Brain pericyte (primary cell): ENCODE measurements around the gene KIAA0232.

Source experiments
- DNase-seq: peaks from one replicate; pipeline ENCODE4 v3.0.0-alpha.2; 2012; ENCODE audit warnings: low read depth, low spot score

KIAA0232 gene

DNA sequence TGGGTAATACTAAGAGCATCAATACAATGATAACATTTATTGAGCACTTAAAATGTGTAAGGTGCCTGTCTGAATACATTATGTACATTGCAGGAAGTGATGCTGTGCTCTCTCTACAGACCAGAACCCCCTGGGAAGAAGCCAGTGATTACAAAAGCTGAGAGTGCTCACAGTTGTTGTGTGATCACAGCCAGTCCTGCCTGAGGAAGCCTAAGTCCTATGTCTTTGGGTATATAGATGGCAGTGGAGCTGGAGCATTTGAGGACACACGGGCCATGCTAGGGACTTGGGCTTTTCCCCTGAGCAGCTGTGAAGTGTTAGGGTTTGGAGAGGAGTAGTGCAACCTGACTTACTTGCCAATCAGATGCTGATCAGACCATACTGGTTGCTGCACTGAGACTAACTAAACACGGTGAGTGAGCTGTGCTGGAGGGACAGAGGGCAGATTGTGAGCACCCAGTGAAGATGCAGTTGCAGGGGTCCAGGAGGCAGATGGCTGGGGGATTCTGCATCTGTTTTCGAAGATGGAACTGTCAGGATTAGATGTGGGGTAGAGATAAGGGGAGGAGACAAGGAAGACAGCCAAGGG is 66.3 kb downstream of the KIAA0232 start:
- no peak for DNase-seq

GRCh38 chr4:6849691-6850090 is 67.2 kb downstream of the KIAA0232 start:
- DNase-seq: no peak

DNA sequence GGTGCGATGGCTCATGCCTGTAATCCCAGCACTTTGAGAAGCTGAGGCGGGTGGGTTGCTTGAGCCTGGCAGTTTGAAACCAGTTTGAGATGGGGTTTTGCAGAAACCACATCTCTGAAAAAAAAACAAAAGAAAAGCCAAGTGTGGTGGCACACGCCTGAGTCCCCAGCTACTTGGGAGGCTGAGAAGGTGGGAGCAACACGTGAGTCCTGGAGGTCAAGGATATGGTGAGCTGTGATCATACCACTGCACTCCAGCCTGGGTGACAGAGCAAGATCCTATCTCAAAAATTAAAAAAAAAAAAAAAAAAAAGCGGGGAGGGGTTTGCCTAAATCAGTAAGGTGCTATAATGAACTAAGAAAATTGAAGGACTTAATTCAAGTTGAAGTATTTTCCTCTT is 68.9 kb downstream of the KIAA0232 start:
- DNase-seq: no peak

- no peak for DNase-seq
These were observed 69.4 kb downstream of the KIAA0232 start for GRCh38 chr4:6851962-6852361.

- DNase-seq: no peak
These were observed 70.1 kb downstream of the KIAA0232 start for GRCh38 chr4:6852582-6852981.

DNA sequence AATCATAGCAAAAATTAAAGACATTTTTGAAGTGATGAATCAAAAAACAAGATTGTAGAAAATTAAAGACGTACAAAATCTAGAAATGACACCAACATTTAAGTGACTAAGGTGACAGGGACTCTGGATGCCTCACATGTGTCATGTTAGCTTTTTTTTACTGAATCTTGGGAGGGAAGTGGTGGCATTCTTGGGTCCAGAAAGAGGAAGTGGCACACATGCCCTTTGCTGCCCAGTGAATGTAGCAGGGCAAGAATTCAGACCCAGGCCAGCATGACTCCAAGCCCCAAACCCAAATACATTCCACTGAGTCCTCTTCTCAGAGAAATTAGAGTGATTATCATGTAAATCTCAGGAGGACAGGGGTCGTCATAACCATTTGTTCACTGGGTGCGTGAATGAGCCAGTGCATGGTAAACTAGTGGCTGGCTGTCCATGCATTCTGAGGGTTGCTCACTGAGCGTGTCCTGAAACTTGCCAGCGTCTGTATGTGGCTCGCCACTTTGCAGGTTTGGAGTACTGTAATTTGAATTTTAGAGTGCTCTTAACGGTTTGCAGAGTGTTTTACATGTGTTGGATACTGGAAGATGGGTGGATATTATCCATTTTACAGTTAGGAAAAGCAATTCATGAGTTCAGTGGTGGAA is 71.7 kb downstream of the KIAA0232 start:
- DNase-seq: no peak

DNA sequence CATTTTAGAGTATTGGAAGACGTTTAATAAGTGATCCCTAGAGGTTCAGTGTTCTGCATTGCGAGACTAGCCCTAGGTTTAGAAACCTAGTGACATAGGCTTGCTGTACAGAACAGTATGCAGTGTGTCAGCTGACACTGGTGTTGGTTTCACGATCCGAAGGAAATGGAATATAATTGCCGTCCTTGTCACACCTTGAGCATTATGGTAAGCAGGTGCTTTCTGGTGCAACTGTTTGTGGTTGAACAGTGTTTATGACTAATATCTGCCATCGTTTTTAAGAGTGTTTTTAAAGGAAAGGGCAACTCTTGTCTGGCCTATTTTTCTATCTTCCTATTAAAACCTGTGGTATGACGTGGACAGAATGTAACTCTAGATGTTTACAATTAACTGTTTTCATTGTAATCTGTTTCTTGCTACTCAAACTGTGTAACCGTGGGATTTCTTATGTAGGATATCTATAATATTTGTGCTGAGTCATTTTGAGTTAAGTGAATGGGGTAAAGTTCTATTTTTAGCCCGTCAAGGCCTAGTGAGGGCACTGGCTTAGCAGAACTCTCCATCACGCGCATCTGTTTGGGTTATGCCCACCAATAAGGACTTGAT is 73.3 kb downstream of the KIAA0232 start:
- DNase-seq: peak; percentile 73

- no peak for DNase-seq
These were observed 73.9 kb downstream of the KIAA0232 start for GRCh38 chr4:6856391-6856790.

GRCh38 chr4:6857009-6857882 is 74.7 kb downstream of the KIAA0232 start:
- no peak for DNase-seq

GRCh38 chr4:6858997-6859396 is 76.5 kb downstream of the KIAA0232 start:
- DNase-seq: no peak

- no peak for DNase-seq
These were observed 77.0 kb downstream of the KIAA0232 start for GRCh38 chr4:6859543-6859942.

DNA sequence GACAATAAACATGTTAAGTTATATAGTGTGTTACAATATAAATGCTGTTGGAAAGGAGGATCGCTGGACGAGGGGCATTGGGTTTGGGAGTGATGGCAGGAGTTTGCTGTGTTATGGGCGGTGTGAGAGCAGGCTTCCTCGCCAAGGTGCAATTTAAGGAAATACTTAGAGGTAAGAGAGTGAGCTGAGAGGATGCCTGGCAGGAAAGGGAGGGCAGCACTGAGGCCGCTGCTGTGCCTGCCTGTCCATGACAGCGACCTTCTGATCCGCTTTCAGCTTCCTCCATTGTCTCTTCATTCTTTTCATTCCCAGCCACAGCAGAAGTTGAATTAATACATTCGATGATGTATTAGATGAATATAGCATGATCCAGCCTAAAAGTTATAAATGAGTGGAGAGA is 85.9 kb downstream of the KIAA0232 start:
- DNase-seq: no peak

DNA sequence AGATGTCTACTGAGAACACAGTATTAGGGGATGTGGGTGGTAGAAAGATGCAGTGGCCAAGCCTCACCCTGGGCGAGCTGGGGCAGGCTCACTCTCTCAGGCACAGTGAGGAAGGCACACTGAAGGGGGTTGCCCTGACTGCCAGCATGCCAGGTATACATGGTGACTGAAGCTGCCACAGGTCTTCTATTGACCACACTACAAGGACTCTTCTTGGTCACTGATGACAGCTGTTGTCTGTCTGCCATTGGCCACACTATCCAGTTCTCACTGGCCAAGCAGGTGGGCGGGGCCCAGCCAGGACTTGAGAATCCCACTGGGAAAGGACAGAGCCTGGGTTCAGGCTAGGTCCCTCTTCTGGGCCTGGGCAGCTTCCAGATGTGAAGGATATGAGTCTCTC is 87.4 kb downstream of the KIAA0232 start:
- DNase-seq: no peak

DNA sequence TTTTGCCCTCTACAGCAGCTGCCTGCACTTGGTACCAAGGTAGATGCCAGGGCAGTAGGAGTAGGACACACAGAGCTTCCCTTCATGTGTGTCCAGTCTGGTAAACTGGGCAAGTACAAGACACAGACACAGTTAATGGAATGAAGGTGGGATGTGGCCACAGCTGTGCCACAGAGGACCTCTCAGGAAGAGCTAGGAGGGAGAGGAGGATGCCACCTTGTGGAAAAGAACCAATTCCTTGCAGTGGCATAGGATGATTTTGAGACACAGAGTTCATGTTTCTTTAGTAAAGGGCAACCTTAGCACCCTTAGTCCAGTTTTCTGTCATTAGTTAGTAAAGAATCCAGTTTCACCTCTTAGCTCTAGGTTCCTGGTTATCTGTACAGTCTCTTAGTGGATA is 90.8 kb downstream of the KIAA0232 start:
- no peak for DNase-seq

- DNase-seq: no peak
These were observed 91.4 kb downstream of the KIAA0232 start for GRCh38 chr4:6873792-6874461.

DNA sequence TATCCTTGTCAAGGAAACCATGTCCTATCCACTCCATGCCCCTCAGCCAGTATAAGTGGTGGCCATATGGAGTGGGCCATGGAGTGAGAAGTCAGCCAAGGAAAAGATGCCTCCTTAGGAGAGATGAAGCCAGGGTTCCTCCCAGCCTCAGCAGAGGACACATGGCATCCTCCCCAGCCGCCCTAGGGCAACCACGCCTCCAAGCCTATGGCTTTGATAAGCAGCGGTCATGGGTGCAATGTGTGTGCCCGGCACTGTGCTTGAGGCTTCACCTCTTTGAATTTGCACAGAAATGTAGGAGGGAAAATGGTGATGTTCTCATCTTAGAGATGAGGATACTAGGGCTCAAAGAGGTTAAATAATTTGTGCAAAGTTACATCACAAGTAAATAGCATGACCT is 92.5 kb downstream of the KIAA0232 start:
- no peak for DNase-seq

DNA sequence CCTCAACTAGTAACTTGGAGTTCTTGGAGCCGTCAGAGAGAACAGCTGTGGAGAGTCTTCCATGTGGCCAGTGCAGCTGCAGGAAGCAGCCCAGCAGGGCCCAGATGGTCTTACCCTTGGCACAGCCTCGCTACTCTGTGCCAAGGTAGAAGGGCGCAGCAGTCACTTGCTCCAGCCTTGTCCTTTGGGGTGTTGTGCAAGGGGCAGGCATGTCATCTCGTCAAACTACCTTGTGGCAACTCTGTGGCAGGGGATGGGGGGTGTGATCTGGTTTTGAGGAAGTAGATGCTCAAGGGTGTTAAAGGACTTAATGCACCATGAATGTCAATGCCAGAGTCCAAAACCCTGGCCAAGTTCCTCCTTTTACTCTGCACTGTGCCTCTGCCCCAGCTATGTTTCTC is 92.9 kb downstream of the KIAA0232 start:
- DNase-seq: no peak

DNA sequence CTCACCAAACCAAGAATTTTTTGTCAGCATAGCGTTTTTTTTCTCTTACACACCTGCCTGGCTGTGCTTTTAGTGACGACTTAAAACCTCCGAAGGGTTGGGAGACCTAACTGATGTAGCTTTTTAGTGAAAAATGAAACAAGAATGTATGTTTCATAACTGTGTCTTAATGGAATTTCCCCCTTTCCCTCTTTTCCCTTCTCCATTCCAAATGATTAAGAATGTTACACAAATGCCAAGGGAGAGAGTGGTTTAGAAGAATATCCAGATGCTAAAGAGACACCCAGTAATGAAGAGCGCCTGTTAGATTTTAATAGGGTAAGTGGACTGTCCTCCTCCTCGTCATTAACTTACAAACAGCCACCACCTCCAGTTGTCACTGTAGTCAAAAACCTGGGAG is 93.9 kb downstream of the KIAA0232 start:
- DNase-seq: no peak

GRCh38 chr4:6877067-6877466 is 94.5 kb downstream of the KIAA0232 start:
- no peak for DNase-seq

GRCh38 chr4:6878451-6879059 is 96.0 kb downstream of the KIAA0232 start:
- DNase-seq: no peak

DNA sequence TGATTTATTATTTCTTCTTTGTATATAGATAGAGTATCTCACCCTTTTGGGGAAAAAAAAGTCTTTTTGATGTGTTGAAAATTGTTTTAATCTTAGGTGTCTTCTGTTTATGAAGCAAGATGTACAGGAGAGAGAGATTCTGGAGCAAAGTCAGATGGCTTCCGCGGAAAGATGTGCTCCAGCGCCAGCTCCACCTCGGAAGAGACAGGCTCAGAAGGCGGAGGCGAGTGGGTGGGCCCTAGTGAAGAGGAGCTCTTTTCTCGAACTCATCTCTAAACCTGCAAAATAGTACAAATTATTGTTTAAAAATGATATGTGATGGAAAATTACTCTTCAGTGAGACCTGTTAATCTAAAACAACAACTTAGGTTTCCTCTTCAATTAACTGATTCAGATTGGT is 98.2 kb downstream of the KIAA0232 start:
- DNase-seq: no peak
